ENCODE measurements around the gene FAM174C.
A peak's percentile ranks its signal among the peaks of the same experiment; 100 is the strongest.

The FAM174C gene

GRCh38 chr19:1236576-1236975 lies 38.8 kb upstream of the FAM174C start:
- no peak for DNase-seq

- DNase-seq, result peak; percentile 50
Measured at GRCh38 chr19:1237027-1237659, 38.2 kb upstream of the FAM174C start.

GRCh38 chr19:1237754-1238368 lies 37.5 kb upstream of the FAM174C start, which contains the start of gene CBARP:
Gene CBARP (minus strand): TSS chr19:1238005. CDS start chr19:1236100, 1,905 bp downstream.
- no peak for DNase-seq

GRCh38 chr19:1238369-1239303 lies 36.7 kb upstream of the FAM174C start:
- DNase-seq, result no peak

GRCh38 chr19:1239420-1239795 lies 35.9 kb upstream of the FAM174C start:
- DNase-seq, result no peak

GRCh38 chr19:1239796-1240737 lies 35.3 kb upstream of the FAM174C start:
- peak; percentile 85 for DNase-seq

GRCh38 chr19:1240925-1241324 lies 34.4 kb upstream of the FAM174C start:
- no peak for DNase-seq

- peak; percentile 74 for DNase-seq
Measured at GRCh38 chr19:1241417-1242095, 33.8 kb upstream of the FAM174C start, which contains the start of gene ATP5F1D. Gene ATP5F1D (plus strand): TSS chr19:1241751. CDS start chr19:1241851, 100 bp downstream.

GRCh38 chr19:1243768-1244692 lies 31.3 kb upstream of the FAM174C start:
- peak; percentile 79 for DNase-seq

GRCh38 chr19:1244693-1245451 lies 30.5 kb upstream of the FAM174C start:
- DNase-seq, result no peak

GRCh38 chr19:1245494-1246264 lies 29.7 kb upstream of the FAM174C start:
- peak; percentile 66 for DNase-seq

- DNase-seq, result peak; percentile 63
Measured at GRCh38 chr19:1246265-1247087, 28.9 kb upstream of the FAM174C start.

GRCh38 chr19:1247748-1248138 lies 27.6 kb upstream of the FAM174C start:
- no peak for DNase-seq

- peak; percentile 95 for DNase-seq
Measured at GRCh38 chr19:1248139-1248785, 27.1 kb upstream of the FAM174C start, which contains the start of gene MIDN. Gene MIDN (plus strand): TSS chr19:1248583. CDS start chr19:1250297, 1,714 bp downstream.

GRCh38 chr19:1248786-1249297 lies 26.5 kb upstream of the FAM174C start:
- DNase-seq, result peak; percentile 94

- peak; percentile 89 for DNase-seq
Measured at GRCh38 chr19:1249298-1249989, 25.9 kb upstream of the FAM174C start.
